Measurements from ENCODE around the gene GPRC5C. TPM values are rescaled to one million over a fixed set of nuclear protein-coding genes. Genes with fewer than 3 reads are reported as not detected.
"Not testable (repeated sequence)": the region's sequence is repeated elsewhere in the genome, so short reads cannot be mapped to it uniquely, and the experiment has no call there.

The GPRC5C gene
- total RNA-seq, 2 experiments from 2014 or later, result 0.40 to 0.41 TPM

DNA sequence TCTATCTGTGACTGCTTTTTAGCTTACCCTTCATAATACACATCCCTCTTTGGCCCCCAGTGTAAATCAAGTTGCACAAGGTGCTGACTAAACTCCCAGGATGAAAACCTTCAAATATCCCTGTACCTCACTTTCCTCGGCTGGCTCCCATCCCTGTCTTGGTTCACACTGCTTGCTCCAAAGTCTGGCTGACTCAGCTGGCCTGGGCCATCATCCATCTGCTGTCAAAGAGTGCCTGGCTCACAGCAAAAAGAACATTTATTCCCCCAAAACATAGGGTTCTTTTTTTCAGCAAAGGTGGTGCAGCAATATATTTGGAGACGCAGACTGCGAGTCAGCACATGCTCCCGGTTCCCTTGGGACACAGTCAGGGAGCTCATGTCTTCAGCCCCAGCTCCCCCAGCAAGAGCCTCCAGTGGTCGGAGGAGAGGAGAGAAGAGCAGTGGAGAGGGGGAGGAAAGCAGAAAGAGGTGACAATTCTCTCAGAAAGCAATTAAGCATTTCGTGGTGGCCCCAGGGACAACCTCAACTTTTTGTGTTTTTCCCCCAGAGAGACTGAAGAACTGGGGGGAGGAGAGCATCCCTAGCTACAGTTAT is 38.4 kb upstream of the GPRC5C start:
- no peaks in the 10 kb centered on the region for H3K4me1 Mint-ChIP-seq (ENCODE audit: low read depth)
- H3K27me3 Mint-ChIP-seq, result no peaks in the 10 kb centered on the region
- no peaks in the 10 kb centered on the region for H3K9me3 Mint-ChIP-seq
- ChIA-PET POLR2A (no interaction called here), CTCF (interaction anchor here (2.8 to 3.5 kb wide), 2 partner anchors 14 to 64 kb away, joined by 11 to 15 read pairs; no protein-coding TSS in a partner anchor)
- intact Hi-C loops (cut with micrococcal nuclease), result no loop called here
- DNase-seq, result no peak
- no peak overlapping the region for H3K4me3 Mint-ChIP-seq
- H3K27ac Mint-ChIP-seq, result no peak overlapping the region
- H3K36me3 Mint-ChIP-seq, result no peaks in the 10 kb centered on the region

DNA sequence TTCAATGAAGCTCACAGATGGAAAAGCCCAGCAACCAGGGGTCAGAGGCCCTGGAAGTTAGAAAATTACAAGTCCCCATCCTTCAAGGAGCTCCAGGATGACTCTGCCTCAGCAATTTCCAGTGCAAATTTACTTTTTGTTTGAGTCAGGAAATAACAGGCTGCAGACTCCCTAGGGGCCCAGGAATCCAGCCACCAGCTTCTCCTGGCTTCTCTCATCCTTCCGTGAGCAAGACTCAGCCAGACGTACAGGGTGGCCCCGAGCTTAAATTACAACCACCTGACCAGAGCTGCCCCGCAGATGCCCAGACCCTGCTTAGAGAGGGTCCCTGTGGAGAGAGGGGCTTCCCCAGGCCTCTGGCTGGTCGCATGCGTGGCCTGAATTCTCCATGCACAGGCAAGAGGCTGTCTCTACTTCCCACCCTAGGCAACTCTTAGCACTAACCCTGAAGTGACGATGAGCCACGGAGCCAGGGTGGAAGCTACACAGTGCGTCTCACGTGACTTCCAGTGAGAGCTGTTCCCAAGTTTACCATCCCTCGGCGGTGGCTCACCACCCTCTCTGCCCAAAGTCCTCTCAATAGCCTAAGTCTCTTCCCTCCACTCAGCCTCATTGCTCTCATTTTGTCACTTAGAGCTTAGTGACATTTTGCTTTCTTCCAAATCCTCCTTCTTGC is 37.5 kb upstream of the GPRC5C start:
- Mint-ChIP-seq H3K4me1 (ENCODE audit: low read depth) (no peaks in the 10 kb centered on the region), H3K4me3 (no peak overlapping the region), H3K27me3 (peaks cover 2% of the 10 kb centered on the region), H3K9me3 (no peaks in the 10 kb centered on the region), H3K27ac (no peak overlapping the region), H3K36me3 (no peaks in the 10 kb centered on the region)
- ChIA-PET POLR2A (no interaction called here), CTCF (interaction anchor here (2.8 to 3.5 kb wide), 2 partner anchors 15 to 63 kb away, joined by 11 to 15 read pairs; no protein-coding TSS in a partner anchor)
- DNase-seq, result no peak
- intact Hi-C loops (cut with micrococcal nuclease), result no loop called here

DNA sequence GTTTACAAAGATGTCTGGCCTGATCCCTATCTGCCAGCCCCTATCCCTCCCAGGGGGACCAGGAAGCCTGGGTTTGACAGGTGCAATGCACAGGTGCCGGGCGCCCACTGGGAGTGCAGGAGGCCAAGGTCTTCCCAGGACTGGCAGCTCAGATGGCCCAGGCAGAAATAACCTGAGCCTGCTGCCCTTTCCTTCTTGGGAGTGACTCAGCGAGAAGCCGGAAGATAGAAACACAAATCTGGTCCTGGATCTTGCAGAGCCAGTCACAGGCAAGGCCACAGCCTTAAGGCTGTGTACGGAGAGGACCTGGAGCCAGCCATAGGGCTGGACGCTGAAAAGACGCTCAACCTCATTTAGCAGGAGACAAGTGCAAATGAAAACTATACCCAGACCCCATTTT is 36.9 kb upstream of the GPRC5C start:
- CTCF ChIA-PET, result interaction anchor here (2.8 to 3.5 kb wide), 2 partner anchors 16 to 62 kb away, joined by 11 to 15 read pairs; no protein-coding TSS in a partner anchor
- Mint-ChIP-seq H3K27me3 (peaks cover 2% of the 10 kb centered on the region), H3K9me3 (no peaks in the 10 kb centered on the region), H3K36me3 (no peaks in the 10 kb centered on the region), H3K4me3 (no peak overlapping the region), H3K4me1 (ENCODE audit: low read depth) (no peaks in the 10 kb centered on the region), H3K27ac (no peak overlapping the region)
- no peak for DNase-seq
- intact Hi-C loops (cut with micrococcal nuclease), result no loop called here
- POLR2A ChIA-PET, result no interaction called here

DNA sequence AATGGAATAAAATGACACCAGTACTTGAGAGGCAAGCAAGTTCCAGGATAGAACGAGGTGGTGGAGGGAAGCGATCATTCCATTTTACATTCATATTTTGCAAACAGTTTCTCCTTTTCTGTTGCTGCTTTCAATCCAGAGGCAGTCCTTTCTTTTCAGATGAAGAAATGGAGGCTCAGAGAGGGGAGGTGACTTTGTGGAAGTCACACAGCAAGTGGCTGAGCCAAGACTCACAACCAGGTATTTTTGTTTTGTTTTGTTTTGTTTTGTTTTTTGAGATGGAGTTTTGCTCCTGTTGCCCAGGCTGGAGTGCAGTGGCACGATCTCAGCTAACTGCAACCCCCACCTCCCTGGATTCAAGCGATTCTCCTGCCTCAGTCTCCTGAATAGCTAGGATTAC is 35.3 kb upstream of the GPRC5C start:
- no peaks in the 10 kb centered on the region for H3K36me3 Mint-ChIP-seq
- H3K27me3 Mint-ChIP-seq, result peaks cover 2% of the 10 kb centered on the region
- intact Hi-C loops (cut with micrococcal nuclease), result no loop called here
- H3K4me1 Mint-ChIP-seq (ENCODE audit: low read depth), result no peaks in the 10 kb centered on the region
- H3K27ac Mint-ChIP-seq, result peak overlapping the region; percentile 40
- ChIA-PET CTCF (no interaction called here), POLR2A (no interaction called here)
- H3K4me3 Mint-ChIP-seq, result no peak overlapping the region
- no peaks in the 10 kb centered on the region for H3K9me3 Mint-ChIP-seq
- no peak for DNase-seq

DNA sequence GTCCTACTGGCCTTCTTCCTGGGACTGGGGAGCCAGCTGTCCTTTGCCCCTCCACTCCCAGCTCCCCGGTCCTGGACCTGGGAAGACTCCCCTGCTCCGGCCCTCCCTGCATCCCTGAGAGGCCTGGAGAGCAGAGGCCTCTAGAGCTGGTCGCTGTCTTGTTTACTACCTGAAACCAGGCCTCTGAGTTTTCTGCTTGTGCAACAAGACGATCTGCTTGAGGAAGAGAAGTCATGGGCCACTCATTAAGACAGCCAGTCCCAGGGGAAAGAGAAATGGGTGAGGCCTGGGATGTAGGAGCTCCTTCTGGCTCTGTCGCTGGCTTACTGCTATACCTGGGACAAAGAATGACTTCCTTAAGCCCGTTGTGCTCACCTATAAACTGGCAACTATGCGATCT is 29.8 kb upstream of the GPRC5C start:
- Mint-ChIP-seq H3K9me3 (no peaks in the 10 kb centered on the region), H3K4me3 (no peak overlapping the region), H3K36me3 (no peaks in the 10 kb centered on the region), H3K27ac (no peak overlapping the region), H3K27me3 (peaks cover 4% of the 10 kb centered on the region), H3K4me1 (ENCODE audit: low read depth) (no peaks in the 10 kb centered on the region)
- intact Hi-C loops (cut with micrococcal nuclease), result no loop called here
- CTCF ChIA-PET, result interaction anchor here (3.1 kb wide), 1 partner anchor 23 kb away, joined by 9 read pairs; no protein-coding TSS in a partner anchor
- no peak for DNase-seq
- POLR2A ChIA-PET, result no interaction called here

DNA sequence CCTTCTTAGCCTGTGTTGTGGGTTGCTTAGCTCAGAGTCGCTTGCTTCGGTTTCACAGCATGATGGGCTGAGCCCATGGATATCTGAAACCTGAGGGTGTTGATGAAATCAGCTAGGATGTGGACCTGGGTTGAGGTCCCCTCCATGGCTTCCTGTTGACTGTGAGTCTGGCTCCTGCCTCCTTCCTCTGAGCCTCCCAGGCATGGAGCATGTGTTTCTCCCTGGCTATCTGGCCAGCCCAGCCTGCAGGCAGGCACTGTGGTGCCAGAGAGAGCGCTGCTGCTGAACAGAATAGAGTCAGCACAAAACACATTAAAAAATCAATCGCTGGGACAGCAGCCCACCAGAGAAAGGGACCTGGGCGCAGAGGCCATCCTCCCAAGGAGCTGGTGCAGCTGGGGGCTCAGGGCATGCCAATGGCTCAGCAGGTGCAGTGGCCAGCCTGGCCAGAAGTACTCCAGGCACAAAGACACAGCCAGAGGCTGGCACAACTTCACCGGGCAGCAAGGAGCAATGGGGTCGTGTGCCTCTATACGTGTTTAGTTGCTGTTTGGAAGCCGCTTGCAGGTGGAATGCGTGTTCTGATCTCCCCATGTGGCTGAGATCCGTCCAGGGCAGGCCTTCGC is 28.3 kb upstream of the GPRC5C start:
- H3K36me3 Mint-ChIP-seq, result no peaks in the 10 kb centered on the region
- intact Hi-C loops (cut with micrococcal nuclease), result no loop called here
- H3K27ac Mint-ChIP-seq, result no peak overlapping the region
- H3K4me3 Mint-ChIP-seq, result no peak overlapping the region
- ChIA-PET CTCF (interaction anchor here (1.1 to 3.1 kb wide), 2 partner anchors 24 to 54 kb away, joined by 3 to 9 read pairs; no protein-coding TSS in a partner anchor), POLR2A (no interaction called here)
- DNase-seq, result no peak
- H3K4me1 Mint-ChIP-seq (ENCODE audit: low read depth), result no peaks in the 10 kb centered on the region
- no peaks in the 10 kb centered on the region for H3K9me3 Mint-ChIP-seq
- peaks cover 4% of the 10 kb centered on the region for H3K27me3 Mint-ChIP-seq

DNA sequence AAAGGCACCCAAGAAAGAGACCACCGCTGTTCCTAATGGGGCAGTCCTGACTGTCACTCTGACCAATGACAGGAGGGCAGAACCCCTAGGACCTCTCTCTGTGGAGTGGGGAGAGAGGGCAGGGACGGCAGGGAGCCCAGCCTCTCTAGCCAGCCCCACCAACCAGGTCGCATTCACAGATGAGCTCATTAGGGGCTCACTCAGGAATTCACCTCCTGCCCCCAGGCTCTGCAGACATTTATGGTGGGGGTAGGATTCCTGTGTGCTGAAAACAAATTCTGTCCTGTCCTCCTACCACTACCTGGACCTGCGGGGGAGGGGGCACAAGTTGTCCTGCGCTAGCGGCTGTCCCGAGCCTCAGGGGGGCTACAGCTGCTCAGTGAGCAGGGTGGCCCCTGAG is 27.7 kb upstream of the GPRC5C start:
- no peaks in the 10 kb centered on the region for H3K9me3 Mint-ChIP-seq
- H3K4me3 Mint-ChIP-seq, result no peak overlapping the region
- POLR2A ChIA-PET, result no interaction called here
- no peak for DNase-seq
- H3K27me3 Mint-ChIP-seq, result peaks cover 2% of the 10 kb centered on the region
- CTCF ChIA-PET, result interaction anchor here (1.5 to 3.1 kb wide), 2 partner anchors 25 kb away, joined by 4 to 9 read pairs; no protein-coding TSS in a partner anchor
- intact Hi-C loops (cut with micrococcal nuclease), result no loop called here
- H3K4me1 Mint-ChIP-seq (ENCODE audit: low read depth), result no peaks in the 10 kb centered on the region
- H3K27ac Mint-ChIP-seq, result no peak overlapping the region
- H3K36me3 Mint-ChIP-seq, result no peaks in the 10 kb centered on the region

DNA sequence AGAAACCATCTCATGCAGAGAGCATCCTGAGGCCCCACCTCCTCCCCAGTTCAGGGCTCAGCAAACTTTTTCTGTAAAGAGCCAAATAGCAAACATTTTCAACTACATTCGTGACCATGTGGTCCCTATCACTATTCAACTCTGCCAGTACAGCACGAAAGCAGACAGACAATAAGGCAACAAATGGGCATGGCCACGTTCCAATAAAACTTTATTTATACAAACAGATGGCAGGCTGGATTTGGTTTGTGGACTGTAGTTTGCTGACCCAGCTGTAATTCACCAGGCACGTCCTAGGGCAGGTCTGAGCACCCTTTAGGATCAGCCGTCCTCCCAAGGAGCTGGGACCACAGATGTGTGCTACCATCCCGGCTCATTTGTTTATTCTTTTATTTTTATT is 27.1 kb upstream of the GPRC5C start:
- H3K4me3 Mint-ChIP-seq, result no peak overlapping the region
- CTCF ChIA-PET, result interaction anchor here (1.5 kb wide), 1 partner anchor 26 kb away, joined by 4 read pairs; no protein-coding TSS in a partner anchor
- peaks cover 2% of the 10 kb centered on the region for H3K27me3 Mint-ChIP-seq
- intact Hi-C loops (cut with micrococcal nuclease), result no loop called here
- no peak for DNase-seq
- no peaks in the 10 kb centered on the region for H3K9me3 Mint-ChIP-seq
- POLR2A ChIA-PET, result no interaction called here
- no peaks in the 10 kb centered on the region for H3K36me3 Mint-ChIP-seq
- no peak overlapping the region for H3K27ac Mint-ChIP-seq
- no peaks in the 10 kb centered on the region for H3K4me1 Mint-ChIP-seq (ENCODE audit: low read depth)

DNA sequence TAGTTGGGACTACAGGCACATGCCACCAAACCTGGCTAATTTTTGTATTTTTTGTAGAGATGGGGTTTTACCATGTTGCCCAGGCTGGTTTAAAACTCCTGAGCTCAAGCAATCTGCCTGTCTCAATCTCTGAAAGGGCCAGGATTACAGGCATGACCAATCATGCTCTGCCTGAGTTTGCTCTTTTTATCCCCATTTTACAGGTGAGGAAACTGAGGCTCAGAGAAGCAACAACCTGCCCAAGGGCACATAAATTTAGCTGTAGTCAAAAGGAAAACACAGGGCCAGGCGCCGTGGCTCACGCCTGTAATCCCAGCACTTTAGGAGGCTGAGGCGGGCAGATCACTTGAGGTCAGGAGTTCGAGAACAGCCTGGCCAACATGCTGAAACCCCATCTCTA is 26.6 kb upstream of the GPRC5C start:
- DNase-seq; H3K4me3 Mint-ChIP-seq; H3K4me1 Mint-ChIP-seq (ENCODE audit: low read depth); H3K9me3 Mint-ChIP-seq; H3K27ac Mint-ChIP-seq; H3K36me3 Mint-ChIP-seq; intact Hi-C loops (cut with micrococcal nuclease); POLR2A ChIA-PET; H3K27me3 Mint-ChIP-seq: not testable (repeated sequence)
- CTCF ChIA-PET, result interaction anchor here (1.5 kb wide), 1 partner anchor 26 kb away, joined by 4 read pairs; no protein-coding TSS in a partner anchor

DNA sequence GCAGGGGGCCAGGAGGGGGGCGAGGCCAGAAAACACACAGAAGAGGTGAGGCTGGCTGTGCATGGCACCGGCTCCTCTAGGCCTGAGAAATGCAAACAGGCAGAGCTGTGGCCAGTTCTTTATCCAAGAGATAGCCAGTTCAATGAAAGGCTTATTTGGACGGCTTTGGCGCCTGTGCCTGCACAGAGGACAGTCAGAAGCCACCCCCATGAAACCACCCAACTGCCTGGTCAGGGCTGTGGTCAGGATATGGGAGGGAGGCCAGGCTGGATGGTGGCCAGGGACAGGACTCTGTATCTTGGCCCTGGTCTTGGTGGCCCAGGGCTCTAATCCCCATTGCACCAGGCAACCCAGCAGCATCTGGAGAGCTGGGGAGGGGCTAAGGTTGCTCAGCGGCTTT is 24.5 kb upstream of the GPRC5C start:
- ChIA-PET POLR2A (no interaction called here), CTCF (interaction anchor here (1.4 kb wide), 1 partner anchor 39 kb away, joined by 3 read pairs; no protein-coding TSS in a partner anchor)
- Mint-ChIP-seq H3K27ac (no peak overlapping the region), H3K4me3 (no peak overlapping the region), H3K9me3 (no peaks in the 10 kb centered on the region), H3K27me3 (peaks cover 3% of the 10 kb centered on the region), H3K4me1 (ENCODE audit: low read depth) (no peaks in the 10 kb centered on the region), H3K36me3 (no peaks in the 10 kb centered on the region)
- intact Hi-C loops (cut with micrococcal nuclease), result no loop called here
- no peak for DNase-seq

DNA sequence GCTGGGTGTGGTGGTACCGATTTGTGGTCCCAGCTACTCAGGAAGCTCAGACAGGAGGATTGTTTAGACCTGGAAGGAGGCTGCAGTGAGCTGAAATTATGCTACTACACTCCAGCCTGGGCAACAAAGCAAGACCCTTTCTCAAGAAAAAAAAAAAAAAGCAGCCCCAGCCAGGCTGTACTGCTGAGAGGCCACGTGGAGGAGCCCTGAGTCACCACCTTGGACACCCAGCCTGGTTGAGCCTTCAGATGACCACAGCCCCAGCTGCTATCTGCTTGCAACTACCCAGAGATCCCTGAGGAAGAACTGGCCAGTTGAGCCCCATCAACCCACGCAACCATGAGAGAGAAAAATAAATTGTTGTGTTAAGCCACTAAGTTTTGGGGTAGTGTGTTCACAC is 23.6 kb upstream of the GPRC5C start:
- intact Hi-C loops (cut with micrococcal nuclease), result no loop called here
- no peaks in the 10 kb centered on the region for H3K4me1 Mint-ChIP-seq (ENCODE audit: low read depth)
- POLR2A ChIA-PET, result no interaction called here

DNA sequence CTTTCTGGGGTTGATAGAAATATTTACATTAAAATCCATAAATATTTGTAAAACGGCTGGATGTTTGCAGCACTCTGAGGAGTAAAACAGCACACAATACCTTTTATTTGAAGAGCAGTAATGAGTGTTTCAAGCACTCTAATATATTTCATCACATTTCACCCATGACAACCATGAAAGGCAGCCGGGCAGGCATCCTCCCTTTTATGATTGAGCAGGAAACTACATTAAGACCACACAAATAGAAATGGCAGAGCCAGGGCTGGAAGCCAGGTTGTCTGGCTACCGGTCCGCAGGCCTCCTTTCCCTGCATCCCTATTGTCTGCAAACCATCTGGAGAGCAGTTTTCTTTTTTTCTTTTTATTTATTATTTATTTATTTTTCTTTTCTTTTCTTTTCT is 23.1 kb upstream of the GPRC5C start:
- no peak for DNase-seq
- Mint-ChIP-seq H3K4me1 (ENCODE audit: low read depth) (no peaks in the 10 kb centered on the region), H3K4me3 (no peak overlapping the region), H3K9me3 (no peaks in the 10 kb centered on the region), H3K27me3 (peaks cover 3% of the 10 kb centered on the region), H3K27ac (no peak overlapping the region), H3K36me3 (no peaks in the 10 kb centered on the region)
- ChIA-PET CTCF (interaction anchor here (1.4 kb wide), 1 partner anchor 49 kb away, joined by 4 read pairs; no protein-coding TSS in a partner anchor), POLR2A (no interaction called here)
- intact Hi-C loops (cut with micrococcal nuclease), result no loop called here

More for the DNA sequence above, 23.6 kb upstream of the GPRC5C start:
- no peak overlapping the region for H3K27ac Mint-ChIP-seq
- peaks cover 3% of the 10 kb centered on the region for H3K27me3 Mint-ChIP-seq
- no peaks in the 10 kb centered on the region for H3K9me3 Mint-ChIP-seq
- H3K4me3 Mint-ChIP-seq, result no peak overlapping the region
- no peaks in the 10 kb centered on the region for H3K36me3 Mint-ChIP-seq
- CTCF ChIA-PET, result interaction anchor here (1.4 kb wide), 2 partner anchors 40 to 49 kb away, joined by 3 to 4 read pairs; no protein-coding TSS in a partner anchor
- DNase-seq, result no peak
